Prostate gland (tissue), 2 donors: ENCODE data around the gene ALG5.

Source experiments
- CTCF ChIP-seq, 4 experiments: fragments of 200-600 bp in 2 of 4; fragments of 450-650 bp in 2 of 4; sonication (generic) in 2 of 4; IDR thresholded peaks; 1 replicate in 3 of 4; 2 replicates in 1 of 4; pipeline ENCODE4 v1.5.1; 2016 to 2019; ENCODE audit warnings: antibody characterized with exemption in 4 of 4, mild to moderate bottlenecking in 2 of 4, moderate library complexity in 2 of 4
- POLR2A ChIP-seq: fragments of 450-650 bp; IDR thresholded peaks from one replicate; pipeline ENCODE4 v1.6.1; 2016; ENCODE audit warnings: antibody characterized with exemption, mild to moderate bottlenecking

- TF ChIP-seq POLR2A (no peak), CTCF (IDR thresholded peaks at IDR 0.05) (no peak)
Measured at GRCh38 chr13:36903925-36904595, 95.1 kb downstream of the ALG5 start.
